ENCODE results near the gene TDRD6. TPM values are rescaled to one million over a fixed set of nuclear protein-coding genes. Genes with fewer than 3 reads are reported as not detected.
"Not testable (repeated sequence)": the region's sequence is repeated elsewhere in the genome, so short reads cannot be mapped to it uniquely, and the experiment has no call there.

The TDRD6 gene
- total and polyA plus RNA-seq, 2 donors (not counting 3 experiments of a cell fraction or from before 2014, with no cell fraction given), result under 0.01 TPM; not detected in 1

DNA sequence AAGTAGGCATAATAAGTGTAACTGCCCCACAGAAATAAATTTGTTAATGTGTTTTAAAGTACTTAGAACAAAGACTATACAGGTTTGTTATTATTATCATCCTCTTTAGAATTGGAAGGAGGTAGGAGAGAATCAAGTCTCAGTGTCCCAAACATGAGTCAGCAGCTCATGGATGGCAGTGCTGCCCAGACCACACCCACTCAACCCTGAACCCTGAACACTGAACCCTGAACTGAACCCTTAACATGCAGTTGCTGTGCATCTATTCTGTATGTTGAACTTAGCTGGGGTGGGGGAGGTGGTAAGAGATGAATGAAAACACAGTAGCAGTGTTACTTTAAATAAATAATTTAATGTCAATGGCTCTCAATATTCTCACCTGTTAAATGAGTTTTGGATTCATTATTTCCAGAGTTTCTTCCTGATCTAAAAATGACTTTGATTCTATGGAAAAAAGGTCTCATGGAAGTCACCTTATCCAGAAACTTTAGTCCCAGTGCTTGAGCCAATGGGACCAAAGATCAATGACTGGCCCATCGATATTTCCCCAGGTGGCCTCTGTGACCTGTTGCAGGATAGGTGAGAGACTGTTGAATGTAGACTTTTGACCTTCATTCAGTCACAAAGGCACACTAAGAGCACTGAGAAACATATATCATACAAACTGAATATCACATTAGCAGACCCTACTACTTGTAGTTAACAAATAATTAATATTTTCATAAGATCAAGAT, 55.9 kb downstream of the TDRD6 start:
- Histone ChIP-seq H3K27me3 (ENCODE audit: control insufficient read depth in 2 of 2, insufficient read depth in 2 of 2, low read length in 2 of 2) (peaks cover 0 to 6% of the 10 kb centered on the region in 2 experiments), H3K9ac (replicated peaks; ENCODE audit: extremely low read depth, insufficient read depth, low read length) (no peak overlapping the region), H3K9me1 (replicated peaks; ENCODE audit: control insufficient read depth, extremely low read depth, insufficient read depth, low read length) (no peaks in the 10 kb centered on the region), H2AFZ (ENCODE audit: low read depth, low read length) (no peak overlapping the region), H4K20me1 (replicated peaks; ENCODE audit: control insufficient read depth, extremely low read depth, insufficient read depth, low read length) (no peaks in the 10 kb centered on the region), H3K79me2 (ENCODE audit: control insufficient read depth, insufficient read depth, low read length) (no peaks in the 10 kb centered on the region), H3K27ac (ENCODE audit: insufficient read depth, low read depth, low read length) (no peak overlapping the region), H3K9me3 (replicated peaks; ENCODE audit: control insufficient read depth, insufficient read depth, low read length) (no peaks in the 10 kb centered on the region), H3K4me1 (ENCODE audit: control insufficient read depth, extremely low read depth, insufficient read depth, low read length) (no peaks in the 10 kb centered on the region), H3K36me3 (ENCODE audit: control insufficient read depth in 2 of 2, extremely low read depth in 1 of 2, insufficient read depth in 2 of 2, low read length in 2 of 2) (no peaks in the 10 kb centered on the region), H3K4me2 (ENCODE audit: insufficient read depth, low read length) (no peak overlapping the region), H3K4me3 (replicated peaks in 1 of 3; ENCODE audit: insufficient read depth in 1 of 3, low read depth in 1 of 3, low read length in 3 of 3) (no peak overlapping the region)
- dilution Hi-C loops (cut with MboI; ENCODE audit: extremely low pct_ligation_motif_present, low sequenced_read_pairs), result no loop called here
- ChIA-PET CTCF (no interaction called here), POLR2A (no interaction called here)
- FAIRE-seq (no peak), DNase-seq (ENCODE audit: low read depth, low spot score) (no peak)
- BruUV-seq (replicated peaks), result no TSS peak
- intact Hi-C loops (cut with micrococcal nuclease), result no loop called here
- no peak for TF ChIP-seq GATA2 (IDR thresholded peaks at IDR 0.05; ENCODE audit: insufficient read depth, insufficient read length, low read depth, low read length)
- TF ChIP-seq, protein P1, sequence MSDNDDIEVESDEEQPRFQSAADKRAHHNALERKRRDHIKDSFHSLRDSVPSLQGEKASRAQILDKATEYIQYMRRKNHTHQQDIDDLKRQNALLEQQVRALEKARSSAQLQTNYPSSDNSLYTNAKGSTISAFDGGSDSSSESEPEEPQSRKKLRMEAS (IDR thresholded peaks at IDR 0.05; ENCODE audit: insufficient read depth, insufficient read length), result no peak
- no peak for TF ChIP-seq MYC (IDR thresholded peaks at IDR 0.05; ENCODE audit: low read depth, low read length)
- TF ChIP-seq FOS (IDR thresholded peaks at IDR 0.05; ENCODE audit: borderline replicate concordance, insufficient read depth, low read length), result no peak
- TF ChIP-seq JUN (IDR thresholded peaks at IDR 0.05; ENCODE audit: borderline replicate concordance, insufficient read depth, insufficient read length, low read depth), result no peak
- TF ChIP-seq, protein P2, sequence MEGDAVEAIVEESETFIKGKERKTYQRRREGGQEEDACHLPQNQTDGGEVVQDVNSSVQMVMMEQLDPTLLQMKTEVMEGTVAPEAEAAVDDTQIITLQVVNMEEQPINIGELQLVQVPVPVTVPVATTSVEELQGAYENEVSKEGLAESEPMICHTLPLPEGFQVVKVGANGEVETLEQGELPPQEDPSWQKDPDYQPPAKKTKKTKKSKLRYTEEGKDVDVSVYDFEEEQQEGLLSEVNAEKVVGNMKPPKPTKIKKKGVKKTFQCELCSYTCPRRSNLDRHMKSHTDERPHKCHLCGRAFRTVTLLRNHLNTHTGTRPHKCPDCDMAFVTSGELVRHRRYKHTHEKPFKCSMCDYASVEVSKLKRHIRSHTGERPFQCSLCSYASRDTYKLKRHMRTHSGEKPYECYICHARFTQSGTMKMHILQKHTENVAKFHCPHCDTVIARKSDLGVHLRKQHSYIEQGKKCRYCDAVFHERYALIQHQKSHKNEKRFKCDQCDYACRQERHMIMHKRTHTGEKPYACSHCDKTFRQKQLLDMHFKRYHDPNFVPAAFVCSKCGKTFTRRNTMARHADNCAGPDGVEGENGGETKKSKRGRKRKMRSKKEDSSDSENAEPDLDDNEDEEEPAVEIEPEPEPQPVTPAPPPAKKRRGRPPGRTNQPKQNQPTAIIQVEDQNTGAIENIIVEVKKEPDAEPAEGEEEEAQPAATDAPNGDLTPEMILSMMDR (IDR thresholded peaks at IDR 0.05; ENCODE audit: extremely low read depth in 1 of 2, insufficient read depth in 1 of 2, low read depth in 1 of 2, low read length in 2 of 2), result no peak
- no peak for TF ChIP-seq POLR2A (IDR thresholded peaks at IDR 0.05; ENCODE audit: low read depth, low read length)
- TF ChIP-seq EZH2 (IDR thresholded peaks at IDR 0.05; ENCODE audit: borderline replicate concordance, low read depth, low read length, severe bottlenecking), result no peak
- no peak for TF ChIP-seq POLR2AphosphoS5 (IDR thresholded peaks at IDR 0.05; ENCODE audit: insufficient read depth, low read depth, low read length)

GRCh38 chr6:46744159-46744725, 56.6 kb downstream of the TDRD6 start:
- H3K27ac ChIP-seq (ENCODE audit: insufficient read depth, low read depth, low read length); intact Hi-C loops (cut with micrococcal nuclease); DNase-seq (ENCODE audit: low read depth, low spot score); H3K9me1 ChIP-seq (replicated peaks; ENCODE audit: control insufficient read depth, extremely low read depth, insufficient read depth, low read length); H4K20me1 ChIP-seq (replicated peaks; ENCODE audit: control insufficient read depth, extremely low read depth, insufficient read depth, low read length); H3K36me3 ChIP-seq (ENCODE audit: control insufficient read depth in 2 of 2, extremely low read depth in 1 of 2, insufficient read depth in 2 of 2, low read length in 2 of 2); POLR2A ChIA-PET; BruUV-seq (replicated peaks); H3K79me2 ChIP-seq (ENCODE audit: control insufficient read depth, insufficient read depth, low read length); H3K4me3 ChIP-seq (replicated peaks in 1 of 3; ENCODE audit: insufficient read depth in 1 of 3, low read depth in 1 of 3, low read length in 3 of 3); H3K4me2 ChIP-seq (ENCODE audit: insufficient read depth, low read length); H3K4me1 ChIP-seq (ENCODE audit: control insufficient read depth, extremely low read depth, insufficient read depth, low read length); H3K9ac ChIP-seq (replicated peaks; ENCODE audit: extremely low read depth, insufficient read depth, low read length); FAIRE-seq; H3K27me3 ChIP-seq (ENCODE audit: control insufficient read depth in 2 of 2, insufficient read depth in 2 of 2, low read length in 2 of 2); H3K9me3 ChIP-seq (replicated peaks; ENCODE audit: control insufficient read depth, insufficient read depth, low read length); H2AFZ ChIP-seq (ENCODE audit: low read depth, low read length); CTCF ChIA-PET; dilution Hi-C loops (cut with MboI; ENCODE audit: extremely low pct_ligation_motif_present, low sequenced_read_pairs): not testable (repeated sequence)

Data from endothelial cell of umbilical vein (primary cell).